GM12892 (cell line): ENCODE data around the gene CSNK2A1.

Experiments
- POLR2A ChIP-seq: IDR thresholded peaks from 2 replicates; pipeline ENCODE4 v1.6.1; 2011; ENCODE audit warnings: low read depth, low read length, control low read depth
- POLR2AphosphoS5 ChIP-seq: IDR thresholded peaks from 2 replicates; pipeline ENCODE4 v1.6.1; 2011; ENCODE audit warnings: low read depth, low read length, control low read depth
- TAF1 ChIP-seq: IDR thresholded peaks from 2 replicates; pipeline ENCODE4 v1.6.1; 2011; ENCODE audit warnings: low read depth, mild to moderate bottlenecking, control low read depth, low read length, borderline replicate concordance

GRCh38 chr20:574297-574942 lies 30.8 kb upstream of the CSNK2A1 start:
- TF ChIP-seq POLR2AphosphoS5 (no peak), POLR2A (no peak), TAF1 (no peak)
